ENCODE measurements around the gene COL25A1.
"Not testable (repeated sequence)": the region's sequence is repeated elsewhere in the genome, so short reads cannot be mapped to it uniquely, and the experiment has no call there.

Gene COL25A1

DNA sequence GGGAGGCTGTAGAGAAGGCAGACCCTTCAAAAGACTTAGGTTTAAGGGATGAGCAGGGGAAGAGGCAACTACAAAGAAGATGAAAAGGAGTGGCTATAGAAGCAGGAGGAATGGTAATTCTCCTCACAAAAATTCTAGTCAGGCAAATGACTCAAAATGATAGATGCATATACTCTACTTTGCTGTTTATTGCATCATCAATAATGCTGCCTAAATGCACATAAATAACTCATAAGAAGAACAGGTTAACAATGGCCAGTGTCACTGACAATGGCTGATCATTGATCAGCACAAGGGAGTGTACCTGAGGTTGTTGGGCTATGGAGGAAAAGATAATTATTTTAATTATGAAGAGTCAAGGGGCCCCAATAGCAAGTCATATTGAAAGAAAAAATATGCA, 354.9 kb downstream of the COL25A1 start:
- DNase-seq, result no peak

DNA sequence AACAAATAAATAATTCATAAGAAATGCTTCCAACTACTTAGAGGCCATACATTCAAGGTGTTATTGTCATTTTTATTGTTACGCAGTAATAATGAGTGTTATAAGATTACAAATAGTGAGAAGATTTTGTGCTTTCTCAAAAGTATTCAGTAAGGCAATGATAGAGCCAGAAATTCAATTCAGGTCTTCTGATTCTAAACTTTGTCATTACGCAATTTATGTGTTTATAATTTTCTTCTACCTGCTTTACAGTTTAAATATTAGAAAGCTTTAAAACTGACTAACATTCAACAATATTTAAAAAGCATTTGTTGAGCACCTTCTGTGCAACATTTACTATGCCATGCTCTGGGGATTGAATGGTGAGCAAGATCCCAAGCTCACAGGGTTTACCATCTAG, 356.2 kb downstream of the COL25A1 start:
- no peak for DNase-seq

DNA sequence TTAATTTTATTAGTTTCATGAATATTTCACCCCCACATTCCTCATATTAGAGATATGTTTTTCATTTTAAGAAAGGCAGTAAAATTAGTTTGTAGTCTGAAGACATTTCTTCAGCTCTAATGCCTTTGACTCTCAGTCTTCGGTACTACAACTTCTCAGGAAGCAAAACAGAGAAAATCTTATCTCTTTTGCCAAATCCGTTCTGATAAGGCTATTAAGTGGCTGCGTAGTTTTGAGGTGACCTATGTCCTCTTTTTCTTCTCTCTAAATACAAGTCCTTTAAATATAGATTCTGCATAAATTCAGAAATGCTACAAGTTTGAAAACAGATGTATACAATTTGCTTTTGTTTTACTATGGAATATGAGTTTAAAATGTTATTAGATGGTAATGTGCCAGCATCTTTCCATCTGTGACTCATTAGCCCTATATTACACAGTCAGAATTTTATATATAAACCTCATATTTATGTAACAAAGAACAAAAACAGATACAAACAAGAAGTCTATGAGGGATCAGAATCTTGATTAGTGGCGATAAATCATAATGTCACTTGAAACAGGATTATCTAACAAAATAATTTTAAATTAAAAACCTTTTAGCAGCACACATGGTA, 358.4 kb downstream of the COL25A1 start:
- DNase-seq, result no peak

DNA sequence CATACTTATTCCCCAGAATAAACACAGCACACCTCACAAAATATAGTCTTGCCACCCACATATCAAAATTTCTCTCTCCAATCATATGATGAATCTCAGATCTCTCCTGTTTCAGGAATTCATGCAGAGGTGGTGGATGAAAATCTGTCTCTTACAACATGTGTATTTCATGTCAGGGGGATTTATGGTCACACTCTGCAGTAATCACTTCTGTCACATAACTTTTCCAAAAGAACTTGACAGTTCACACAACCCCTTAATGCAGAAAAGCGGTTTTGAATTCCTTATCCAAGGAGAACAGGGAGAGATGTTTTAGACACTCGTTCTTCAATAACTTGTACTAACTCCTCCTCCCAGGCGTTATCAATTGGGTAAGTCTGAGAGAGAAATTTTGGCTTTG, 359.1 kb downstream of the COL25A1 start:
- DNase-seq, result no peak

DNA sequence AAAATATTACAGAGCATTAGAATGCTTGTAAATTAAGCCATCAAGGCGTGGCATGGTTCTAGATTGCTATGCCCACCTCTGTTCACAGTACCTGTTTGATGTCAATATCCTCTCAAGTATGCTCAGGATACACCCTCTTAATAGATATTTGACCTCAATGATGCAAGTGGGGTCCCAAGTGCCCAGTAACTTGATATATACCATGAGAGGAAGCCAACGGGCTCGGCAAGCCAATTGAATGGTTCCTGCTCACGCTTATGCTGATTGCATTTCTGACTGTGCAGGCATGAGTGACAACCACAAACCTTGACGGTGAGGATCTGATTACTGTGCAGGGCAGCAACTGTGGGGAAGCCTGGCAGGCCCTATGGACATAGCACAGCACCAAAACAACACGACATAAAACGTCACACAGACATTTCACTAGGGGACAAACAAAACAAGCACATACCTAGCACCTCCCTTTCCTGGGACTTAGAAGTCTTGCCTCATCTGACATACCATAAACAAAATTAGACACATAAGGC, 360.5 kb downstream of the COL25A1 start:
- DNase-seq, result no peak

DNA sequence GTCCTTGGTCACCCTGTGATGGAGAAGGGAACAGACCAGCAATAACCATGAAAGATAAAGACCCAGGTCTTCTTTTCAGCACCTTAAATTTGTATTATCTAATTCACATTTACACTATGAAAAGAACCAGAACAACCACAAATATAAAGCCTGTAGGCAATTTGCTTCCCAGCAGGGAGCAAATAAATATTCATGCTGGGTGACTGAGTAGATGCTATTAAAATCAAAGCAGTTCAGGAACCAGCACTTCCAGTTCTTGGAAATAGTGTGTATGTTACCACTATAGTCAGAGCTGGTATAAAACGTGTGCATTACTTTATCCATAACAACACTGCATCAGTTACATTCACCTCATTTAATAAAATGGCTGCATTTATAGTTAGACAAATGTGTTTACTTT, 361.8 kb downstream of the COL25A1 start:
- no peak for DNase-seq

DNA sequence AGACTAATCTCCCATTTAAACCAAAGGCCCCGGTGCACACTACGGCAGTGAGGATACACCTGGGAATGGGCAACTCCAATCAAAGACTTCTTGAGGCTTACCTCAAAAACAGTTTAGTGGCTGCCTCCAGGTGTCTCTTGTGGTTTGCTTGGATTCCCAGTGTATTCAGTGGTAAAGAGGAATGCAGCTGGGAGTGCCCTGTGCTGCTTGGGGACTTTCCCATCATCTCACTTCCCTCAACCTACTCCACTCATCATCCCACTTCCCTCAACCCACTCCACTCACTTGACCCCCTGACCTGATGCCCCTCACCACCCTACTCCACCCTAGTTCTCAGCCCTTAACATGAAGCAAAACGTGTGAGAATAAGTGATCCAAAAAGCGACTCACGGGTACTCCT, 362.3 kb downstream of the COL25A1 start:
- no peak for DNase-seq

DNA sequence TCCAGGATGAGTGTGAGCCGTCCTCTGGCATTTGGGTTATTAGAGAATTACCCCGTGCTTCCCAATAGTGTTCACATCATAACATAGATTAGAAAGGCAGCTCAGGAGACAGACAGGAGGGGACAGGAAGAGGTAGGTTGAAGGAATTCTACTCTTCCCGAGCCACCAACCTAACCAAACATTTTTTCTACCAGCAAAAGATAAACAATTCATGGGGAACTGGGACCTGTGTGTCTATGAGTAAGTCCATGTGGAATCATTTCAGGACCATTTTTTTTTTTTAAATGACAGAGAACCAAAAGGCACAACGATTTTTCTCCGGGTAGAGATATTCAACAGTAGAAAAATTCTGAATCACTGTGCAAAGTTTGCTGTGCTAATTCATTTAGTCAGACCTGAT, 365.4 kb downstream of the COL25A1 start:
- DNase-seq, result no peak

DNA sequence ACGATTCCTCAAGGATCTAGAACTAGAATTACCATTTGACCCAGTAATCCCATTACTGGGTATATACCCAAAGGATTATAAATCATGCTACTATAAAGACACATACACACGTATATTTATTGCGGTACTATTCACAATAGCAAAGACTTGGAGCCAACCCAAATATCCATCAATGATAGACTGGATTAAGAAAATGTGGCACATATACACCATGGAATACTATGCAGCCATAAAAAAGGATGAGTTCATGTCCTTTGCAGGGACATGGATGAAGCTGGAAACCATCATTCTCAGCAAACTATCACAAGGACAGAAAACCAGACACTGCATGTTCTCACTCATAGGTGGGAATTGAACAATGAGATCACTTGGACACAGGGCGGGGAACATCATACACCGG, 368.5 kb downstream of the COL25A1 start:
- not testable (repeated sequence) for DNase-seq

DNA sequence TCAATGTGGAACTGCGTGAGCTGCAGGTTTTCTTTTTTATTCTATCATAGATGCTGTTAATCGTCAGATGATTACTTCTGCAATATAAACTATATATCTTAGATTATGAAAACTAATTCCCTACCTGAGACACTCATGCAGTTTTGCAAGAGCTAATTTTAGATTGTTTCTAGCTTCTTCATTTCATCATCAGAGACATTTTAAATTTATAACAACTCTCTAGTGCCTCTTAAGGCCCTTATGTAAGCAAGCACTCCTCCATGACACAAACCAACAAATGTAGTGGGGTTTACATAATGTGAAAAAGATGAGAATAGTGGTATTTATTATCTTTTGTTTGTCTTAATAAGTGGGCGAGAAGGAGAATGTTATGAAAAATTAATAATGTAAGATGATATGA, 369.4 kb downstream of the COL25A1 start:
- no peak for DNase-seq

DNA sequence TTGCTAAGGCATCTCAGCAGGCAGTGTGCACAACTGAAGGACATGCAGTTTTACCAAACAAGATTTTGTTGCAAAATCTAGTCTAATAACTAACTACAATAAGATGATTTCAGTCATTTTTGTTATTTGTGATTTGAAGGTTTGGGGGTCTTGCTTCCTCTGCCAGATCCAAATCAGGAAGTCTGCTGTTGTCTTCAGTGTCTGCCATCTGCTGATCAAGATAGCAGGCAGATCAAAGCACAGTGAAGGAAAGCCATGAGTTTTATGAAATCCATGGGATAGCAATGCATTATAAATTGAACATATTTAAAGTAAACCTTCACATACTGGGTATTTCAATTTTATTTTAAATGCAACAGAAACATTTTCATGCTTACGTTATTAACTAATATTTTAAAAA, 370.5 kb downstream of the COL25A1 start:
- no peak for DNase-seq

DNA sequence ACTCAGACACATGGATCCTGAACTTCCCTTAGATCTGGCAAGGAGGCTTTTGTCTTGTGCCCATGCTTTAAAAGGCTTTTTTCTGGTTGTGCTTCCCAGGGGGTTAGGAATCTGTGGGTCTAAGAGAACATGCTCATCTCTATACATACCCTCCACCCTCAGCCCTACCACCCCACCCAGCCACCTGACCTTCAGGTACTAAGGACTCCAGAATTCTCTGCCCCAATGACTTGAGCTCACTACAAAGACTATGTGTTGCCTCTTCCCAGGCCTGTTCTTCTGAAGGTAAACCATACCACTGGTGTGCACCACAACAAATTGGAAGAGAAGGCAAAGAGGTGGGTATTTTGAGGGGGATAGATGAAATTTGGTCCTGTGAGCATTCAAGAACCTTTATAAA, 372.3 kb downstream of the COL25A1 start:
- no peak for DNase-seq

DNA sequence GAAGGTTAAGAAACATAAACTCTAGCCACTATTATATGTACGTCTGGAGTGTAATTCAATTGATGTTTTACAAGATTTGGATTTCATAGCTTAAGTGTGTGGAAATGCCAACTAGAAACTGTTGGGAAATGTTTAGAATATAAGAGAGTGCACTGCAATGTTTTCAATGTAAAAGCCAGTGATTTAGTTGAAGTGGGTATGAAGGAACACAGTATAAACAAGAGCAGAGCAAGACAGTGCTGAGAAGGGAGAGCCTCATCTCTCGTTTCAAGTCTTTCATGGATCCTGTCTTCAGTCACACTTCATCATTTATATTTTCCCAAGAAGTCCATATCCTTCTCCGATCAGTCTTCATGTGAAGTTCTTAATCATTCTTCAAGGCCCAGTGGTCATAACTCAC, 375.7 kb downstream of the COL25A1 start:
- DNase-seq, result no peak

DNA sequence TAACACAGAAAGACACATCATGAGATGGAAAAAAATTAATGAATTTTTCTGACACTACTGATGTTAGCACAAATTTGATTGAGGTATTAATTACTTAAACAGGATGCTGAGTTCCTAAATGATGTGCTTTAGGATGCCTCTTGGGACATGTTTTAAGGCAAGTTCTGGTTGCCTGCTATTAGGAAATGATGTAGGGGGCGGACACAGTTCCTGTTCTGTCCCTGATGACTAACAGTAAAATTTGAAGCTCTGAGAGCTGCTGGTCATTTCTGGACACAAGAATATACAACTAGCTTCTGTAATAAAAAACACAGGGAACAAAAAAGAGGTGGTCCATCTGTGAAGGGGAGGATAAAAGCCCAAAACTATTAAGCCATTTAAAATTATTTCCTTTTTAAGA, 376.4 kb downstream of the COL25A1 start:
- no peak for DNase-seq

DNA sequence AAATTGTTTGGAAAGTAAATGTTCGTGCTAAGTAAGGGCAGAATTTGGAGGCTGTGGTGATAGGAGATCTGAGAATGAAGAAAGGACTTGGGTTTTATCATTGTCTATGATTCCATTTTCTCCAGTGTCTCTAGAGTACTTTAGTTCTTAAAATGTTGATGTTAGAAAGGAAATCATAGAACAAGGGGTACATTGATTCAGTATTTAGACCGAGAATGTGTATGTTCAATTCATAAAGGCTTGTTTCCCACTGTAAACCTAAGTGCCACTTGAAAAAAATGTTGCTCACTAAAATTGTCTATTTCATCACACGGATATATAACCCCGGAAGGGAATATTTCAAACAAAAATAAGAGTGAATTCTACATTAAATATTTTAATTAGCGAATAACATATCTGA, 380.3 kb downstream of the COL25A1 start:
- DNase-seq, result no peak

DNA sequence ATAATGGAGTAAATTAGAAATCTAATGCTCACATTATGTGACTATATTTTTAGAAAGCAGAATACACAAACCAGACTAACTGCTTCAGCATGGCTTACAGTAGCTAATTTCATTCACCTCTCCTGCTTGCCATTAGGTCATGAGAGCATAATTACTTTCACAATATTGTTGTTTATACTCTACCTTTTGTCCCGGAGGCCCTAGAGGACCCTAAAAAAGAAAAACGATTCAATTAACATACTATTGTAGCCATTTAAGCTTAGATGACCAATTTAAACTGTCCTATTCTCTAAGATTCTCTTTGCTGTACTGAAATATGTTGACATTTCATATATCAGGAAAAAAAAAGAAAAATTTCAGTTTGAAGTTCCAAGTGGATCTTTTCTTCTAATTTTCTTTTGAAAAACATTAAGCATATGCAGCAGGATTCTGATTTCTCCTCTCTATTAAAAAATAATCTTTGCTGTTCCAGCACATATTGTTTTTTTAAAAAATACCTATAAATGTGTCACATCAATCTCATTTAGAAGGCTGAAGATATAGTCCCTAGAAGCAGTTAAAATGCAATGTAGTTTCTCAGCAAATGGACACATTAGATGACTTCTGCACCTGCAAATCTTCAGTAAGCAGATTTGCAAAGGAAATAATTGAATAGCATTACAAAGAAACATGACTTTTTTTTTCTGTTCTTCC, 381.9 kb downstream of the COL25A1 start:
- DNase-seq, result no peak

DNA sequence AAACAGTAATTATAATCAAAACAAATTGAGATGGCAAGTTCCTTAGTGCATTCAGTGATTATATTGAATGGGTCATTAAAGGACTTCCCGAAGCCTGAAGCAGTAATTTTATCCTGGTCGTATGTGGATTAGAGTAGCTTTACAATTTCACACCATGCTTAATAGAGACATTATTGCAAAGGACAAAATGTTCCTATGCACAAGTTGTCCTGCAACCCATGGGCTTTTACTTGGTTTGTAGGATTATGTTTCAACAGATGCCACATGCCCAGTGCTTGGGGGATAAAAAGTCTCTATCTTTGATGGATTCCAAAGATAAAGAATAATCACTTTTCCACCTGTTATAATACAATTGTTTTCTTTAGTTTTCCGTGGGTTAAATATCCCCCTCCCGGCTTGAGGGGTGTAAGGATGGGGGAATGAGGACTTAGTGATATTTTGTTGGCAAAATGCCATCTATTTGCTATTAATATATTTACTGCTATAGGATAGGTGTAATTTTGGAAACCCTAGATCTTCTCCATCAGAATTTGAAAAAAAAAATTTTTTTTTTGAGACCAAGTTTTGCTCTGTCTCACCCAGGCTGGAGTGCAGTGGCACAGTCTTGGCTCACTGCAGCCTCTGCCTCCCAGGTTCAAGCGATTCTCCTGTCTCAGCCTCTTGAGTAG, 383.1 kb downstream of the COL25A1 start:
- DNase-seq, result no peak

DNA sequence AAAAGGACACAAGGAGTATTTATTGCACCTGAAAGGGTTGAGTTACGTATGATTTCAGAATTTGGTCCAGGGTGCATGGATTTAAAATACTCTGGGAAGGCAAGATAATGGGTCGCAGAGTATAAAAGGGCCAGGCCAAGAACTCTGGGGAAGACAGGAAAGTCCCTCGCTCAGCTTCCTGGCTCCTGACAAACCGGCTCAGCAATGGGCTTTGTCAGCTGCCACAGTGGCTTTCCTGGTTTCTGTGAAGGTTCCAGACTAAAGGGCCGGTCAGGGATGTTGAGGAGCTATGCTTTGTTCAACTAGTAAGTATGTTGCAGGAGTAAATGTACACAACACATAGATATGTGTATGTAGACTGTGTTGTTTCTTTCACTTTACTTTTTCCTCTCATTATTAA, 385.2 kb downstream of the COL25A1 start:
- DNase-seq, result no peak

DNA sequence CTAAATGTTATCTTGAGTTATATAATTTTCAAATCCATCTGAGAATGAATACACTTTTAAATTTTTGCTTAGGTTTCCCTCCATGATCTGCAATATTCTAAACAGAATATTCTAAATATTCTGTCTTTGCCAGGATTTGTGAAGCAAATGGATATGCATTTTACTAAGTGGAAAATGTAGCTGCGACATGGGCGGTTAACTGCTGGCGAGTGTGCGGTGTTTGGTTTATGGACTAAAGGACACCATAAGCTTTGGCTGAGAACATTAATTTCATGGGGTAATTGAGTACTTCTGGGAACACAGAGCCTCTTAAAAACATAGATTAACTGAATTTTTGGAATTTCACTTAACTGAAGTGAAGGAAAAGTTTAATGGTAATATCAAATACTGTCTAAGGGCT, 385.8 kb downstream of the COL25A1 start:
- DNase-seq, result no peak

DNA sequence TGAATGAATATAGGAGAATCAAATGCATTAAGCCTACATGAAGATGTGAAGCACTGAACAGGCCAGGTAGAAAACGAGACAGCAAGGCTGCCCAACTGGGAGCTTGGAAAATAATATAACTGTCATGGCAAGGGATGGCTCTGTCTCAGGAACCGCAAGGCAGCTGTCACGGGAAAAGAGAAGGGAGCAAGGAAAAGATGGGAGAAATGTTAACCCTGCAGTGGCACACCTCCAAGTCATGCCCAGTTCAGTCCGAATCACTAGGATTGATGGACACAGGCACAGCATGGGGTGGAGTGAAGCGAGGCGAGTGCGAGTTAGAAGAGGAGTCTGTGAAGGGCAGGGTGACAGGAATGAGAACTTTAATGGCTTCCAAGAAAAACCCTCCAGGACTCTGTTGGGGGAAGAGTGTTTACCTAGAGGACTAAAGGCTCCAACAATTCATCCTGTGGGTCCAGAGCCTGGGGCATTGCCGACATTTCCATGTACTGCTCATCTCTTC, 395.5 kb downstream of the COL25A1 start:
- no peak for DNase-seq

DNA sequence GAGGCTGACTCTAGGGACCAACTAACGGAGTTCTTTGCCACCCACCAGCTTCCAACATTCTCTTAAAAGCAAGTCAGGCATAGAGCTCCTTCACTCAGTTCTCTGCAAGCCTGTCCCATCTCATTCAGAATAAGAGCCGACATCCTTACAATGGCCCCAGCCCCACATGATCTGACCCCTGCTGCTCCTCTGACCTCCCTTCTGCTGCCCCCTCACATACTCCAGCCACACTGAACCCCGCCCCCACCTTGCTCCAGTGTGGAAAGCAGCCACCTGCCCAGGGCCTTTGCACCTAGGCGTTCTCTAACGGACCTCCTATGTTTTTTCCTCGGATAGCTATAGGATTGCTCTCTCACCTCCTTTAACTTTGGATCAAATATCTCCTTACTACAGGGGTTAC, 396.5 kb downstream of the COL25A1 start:
- no peak for DNase-seq

DNA sequence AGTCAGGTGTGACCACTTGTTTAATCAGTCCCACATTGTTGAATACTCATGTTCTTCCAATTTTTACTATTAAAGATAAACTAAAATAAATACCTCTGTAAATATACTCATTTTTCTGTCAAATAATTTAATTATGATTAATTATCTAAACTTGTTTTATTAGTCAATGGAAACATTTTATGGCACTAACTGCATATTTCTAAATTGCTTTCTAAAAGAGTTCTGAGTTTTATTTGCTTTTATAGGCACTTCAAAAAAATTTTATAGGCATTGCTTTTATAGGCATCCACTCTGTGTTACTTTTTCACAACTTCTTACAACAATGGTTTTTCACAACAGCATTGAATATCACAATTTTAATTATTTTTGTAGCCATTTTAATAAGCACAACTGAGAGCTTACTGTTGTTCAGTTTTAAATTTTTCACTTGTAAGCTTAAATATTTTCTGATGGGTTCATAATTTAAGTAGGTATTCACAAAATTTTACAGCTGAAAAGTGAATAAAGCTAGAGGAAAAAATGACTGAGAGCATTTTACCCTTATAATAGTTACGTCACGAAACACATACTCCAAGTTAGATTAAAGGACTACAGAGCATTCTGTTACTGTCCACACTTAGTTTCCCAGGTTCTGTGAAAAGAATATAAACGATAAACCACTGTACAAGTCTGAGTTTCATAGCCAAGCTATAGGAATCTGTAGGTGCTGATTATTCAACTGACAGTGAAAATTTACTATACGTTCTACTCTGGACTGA, 398.8 kb downstream of the COL25A1 start:
- DNase-seq, result no peak

DNA sequence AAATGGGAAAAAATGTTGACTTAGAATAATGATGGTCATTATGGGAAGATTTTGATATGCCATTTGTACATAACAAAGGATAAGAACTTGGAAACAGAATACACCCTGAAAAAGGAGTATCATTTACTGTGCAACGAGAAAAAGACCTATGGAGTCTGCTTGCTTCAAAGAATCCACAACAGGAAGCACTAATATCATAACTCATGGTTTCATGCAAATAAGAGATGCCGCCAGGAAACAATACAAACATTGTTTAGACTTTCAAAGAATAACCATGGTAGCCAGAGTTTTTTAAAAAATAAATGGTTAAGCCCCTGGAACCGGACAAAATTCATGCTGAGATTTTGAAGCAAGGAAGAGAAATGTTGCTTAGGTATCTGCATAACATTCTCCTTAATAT, 399.7 kb downstream of the COL25A1 start:
- DNase-seq, result no peak
